GM19452 (cell line): ENCODE data around the gene HMCN2.

Experiments
- ATAC-seq: cut with Tn5 transposase; IDR thresholded peaks from one replicate; pipeline ENCODE4 v1.9.1; 2021; ENCODE audit not compliant: unreplicated experiment

Gene HMCN2

GRCh38 chr9:130288926-130289690 is 23.5 kb downstream of the HMCN2 start:
- ATAC-seq: no peak

DNA sequence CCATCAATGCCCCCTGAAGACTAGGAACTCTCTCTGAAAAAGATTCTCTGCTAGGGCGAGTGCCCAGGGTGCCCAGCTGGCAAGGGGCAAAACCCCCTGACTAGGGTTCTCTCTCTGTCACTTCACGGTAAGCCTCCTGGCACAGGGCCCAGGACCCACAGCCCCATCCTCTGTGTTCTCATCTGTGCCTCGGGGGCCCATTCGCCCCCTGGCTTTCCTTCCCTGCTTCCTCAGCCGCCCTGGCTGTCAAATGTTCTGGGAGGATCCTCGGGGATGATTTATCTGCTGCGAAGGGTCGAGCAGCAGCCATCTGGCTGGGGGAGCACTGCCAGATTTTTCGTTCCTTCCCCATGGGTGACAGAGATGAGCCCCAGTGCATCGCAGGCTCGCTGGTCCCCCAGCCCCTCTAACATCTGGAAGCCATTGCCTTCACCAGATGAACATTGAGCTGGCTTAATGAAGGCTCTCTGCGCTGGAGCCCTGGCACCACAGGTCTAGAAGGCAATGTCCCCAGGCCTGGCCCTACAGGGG is 24.2 kb downstream of the HMCN2 start:
- ATAC-seq: no peak

DNA sequence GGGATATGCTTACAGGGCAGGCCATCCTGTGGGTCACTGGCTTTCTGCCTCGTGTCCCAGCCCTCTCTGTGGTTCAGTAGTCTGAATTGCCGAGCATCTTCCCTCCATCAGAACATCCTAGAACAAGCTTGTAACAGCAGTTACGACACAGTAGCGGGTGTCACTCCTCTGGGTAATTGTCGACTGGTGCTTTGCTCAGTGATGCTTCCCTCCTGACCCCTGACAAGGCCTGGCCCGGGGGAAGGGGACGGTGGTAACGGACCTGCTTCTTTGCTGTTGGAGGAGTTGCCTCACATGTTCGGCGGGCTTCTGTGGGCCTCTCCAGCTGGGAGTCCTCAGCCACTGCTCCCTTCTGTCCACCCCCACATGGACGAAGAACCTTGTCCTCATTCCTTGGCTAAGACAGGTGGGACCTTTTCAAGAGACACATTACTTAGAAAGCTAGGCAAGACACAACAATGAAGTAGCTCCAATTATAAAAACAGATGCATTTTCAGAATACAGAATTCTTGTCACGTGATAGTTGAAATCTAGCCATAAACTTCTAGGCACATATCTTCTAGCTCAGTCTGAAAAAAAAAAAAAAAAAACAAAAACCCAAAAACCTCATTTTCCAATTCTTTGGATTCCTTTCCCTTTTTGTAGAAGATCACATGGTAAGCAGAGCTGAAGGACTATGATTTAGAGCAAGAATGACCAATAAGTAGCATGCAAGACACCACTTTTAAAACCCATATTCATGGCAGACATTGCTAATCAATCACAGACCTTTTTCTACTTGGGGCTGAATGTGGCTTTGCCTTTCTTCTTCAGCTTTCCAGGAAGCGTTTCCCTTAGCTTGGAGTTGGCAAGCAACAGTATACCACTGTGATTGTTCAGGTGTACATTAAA is 25.0 kb downstream of the HMCN2 start:
- ATAC-seq: no peak

DNA sequence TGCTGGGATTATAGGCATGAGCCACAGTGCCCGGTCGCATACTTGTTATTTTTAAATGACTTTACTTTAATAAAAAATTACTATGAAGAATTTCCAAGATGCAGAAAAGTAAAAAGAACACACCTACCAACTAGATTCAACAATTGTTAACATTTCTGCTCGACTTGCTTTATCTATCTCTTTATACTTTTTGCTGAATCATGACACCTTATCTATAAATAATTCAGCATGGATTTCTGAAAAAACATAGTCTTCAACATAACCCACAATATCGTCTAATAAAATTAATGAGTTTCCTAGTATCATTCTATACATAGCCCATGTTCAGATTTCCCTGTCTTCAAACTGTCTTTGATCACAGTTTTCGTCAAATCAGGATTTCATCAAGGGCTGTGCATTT is 25.9 kb downstream of the HMCN2 start:
- ATAC-seq: no peak

GRCh38 chr9:130292106-130292505 is 26.5 kb downstream of the HMCN2 start:
- no peak for ATAC-seq

- no peak for ATAC-seq
Observed at GRCh38 chr9:130294664-130295063, 29.1 kb downstream of the HMCN2 start.

GRCh38 chr9:130295431-130295830 is 29.9 kb downstream of the HMCN2 start:
- ATAC-seq: no peak

DNA sequence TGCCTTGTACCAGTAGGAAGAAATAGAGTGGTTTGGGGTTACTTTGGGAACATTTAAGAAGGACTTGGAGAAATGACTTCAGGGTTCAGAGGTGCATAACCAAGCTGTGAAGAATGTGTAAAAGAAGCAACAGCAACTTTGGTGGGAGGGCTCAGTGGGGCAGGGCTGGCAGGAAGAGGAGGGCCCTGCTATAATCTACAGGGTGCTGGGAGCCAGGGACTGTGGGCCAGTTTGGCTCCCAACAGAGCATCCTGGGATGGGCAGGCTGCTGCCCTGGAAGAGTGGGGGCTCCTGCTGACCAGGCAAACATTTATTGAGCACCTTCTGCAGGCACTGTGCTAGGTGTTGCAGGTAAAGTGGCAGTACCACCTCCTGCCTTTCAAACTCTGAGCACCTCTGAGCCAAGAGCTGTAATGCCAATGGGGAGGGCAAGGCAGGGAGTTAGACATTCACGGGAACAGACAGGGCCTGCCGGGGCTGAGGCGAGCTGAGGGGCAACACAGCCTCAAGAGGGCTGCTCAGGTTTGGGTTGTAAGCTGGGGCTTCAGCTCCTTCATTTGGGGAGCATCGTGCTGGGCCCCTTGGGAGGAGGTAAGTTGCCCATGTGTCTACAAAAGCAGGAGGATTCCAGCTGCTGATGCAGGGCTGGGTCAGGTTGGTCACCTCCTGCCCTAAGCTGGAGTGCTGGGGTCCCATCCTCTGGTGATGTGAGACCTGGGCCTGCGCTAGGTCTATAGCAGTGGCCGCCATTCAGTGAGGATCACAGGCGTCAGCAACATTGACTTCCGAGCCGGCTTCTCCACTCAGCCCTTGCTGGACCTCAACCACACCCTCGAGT is 30.6 kb downstream of the HMCN2 start:
- no peak for ATAC-seq

DNA sequence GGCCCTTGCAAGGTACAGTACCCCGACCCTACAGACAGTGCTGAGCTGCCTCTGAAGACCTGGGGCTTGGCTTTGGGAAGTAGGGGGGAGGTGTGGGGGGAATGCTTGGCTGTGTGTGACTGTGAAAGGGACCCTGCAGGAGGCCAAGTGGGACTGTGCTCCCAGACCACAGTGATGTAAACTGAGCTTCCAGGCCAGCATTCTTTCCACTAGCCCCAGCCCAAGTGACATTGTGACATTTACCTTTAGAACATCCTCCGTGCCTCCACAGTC is 31.2 kb downstream of the HMCN2 start:
- no peak for ATAC-seq

GRCh38 chr9:130297371-130297770 is 31.8 kb downstream of the HMCN2 start:
- ATAC-seq: no peak

DNA sequence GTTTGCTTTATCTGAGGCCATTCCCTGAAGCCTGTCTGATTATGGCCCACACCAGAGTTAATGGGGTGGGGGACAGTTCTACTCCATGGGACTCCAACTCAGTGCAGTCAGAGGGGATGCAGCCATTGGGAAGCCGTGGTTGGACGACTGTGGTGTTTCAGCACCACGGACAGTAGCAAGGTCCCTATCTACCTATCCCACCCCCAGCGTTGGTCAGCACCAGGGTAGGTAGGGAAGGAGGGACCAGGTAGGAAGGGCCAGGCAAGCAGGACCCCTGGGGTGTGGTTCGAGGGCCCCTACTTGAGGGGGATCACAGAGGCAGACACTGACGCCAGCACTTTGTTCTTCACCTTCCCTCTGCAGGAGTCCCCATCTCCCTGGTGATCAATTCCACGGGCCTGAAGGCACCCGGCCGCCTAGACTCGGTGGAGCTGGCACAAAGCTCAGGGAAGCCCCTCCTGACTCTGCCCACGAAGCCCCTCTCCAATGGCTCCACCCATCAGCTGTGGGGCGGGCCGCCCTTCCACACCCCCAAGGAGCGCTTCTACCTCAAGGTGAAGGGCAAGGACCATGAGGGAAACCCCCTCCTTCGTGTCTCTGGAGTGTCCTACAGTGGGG is 33.2 kb downstream of the HMCN2 start:
- ATAC-seq: no peak

- no peak for ATAC-seq
Observed at GRCh38 chr9:130299785-130300615, 34.4 kb downstream of the HMCN2 start.

- ATAC-seq: no peak
Observed at GRCh38 chr9:130300739-130301138, 35.2 kb downstream of the HMCN2 start.

GRCh38 chr9:130301483-130302286 is 36.1 kb downstream of the HMCN2 start:
- ATAC-seq: no peak

DNA sequence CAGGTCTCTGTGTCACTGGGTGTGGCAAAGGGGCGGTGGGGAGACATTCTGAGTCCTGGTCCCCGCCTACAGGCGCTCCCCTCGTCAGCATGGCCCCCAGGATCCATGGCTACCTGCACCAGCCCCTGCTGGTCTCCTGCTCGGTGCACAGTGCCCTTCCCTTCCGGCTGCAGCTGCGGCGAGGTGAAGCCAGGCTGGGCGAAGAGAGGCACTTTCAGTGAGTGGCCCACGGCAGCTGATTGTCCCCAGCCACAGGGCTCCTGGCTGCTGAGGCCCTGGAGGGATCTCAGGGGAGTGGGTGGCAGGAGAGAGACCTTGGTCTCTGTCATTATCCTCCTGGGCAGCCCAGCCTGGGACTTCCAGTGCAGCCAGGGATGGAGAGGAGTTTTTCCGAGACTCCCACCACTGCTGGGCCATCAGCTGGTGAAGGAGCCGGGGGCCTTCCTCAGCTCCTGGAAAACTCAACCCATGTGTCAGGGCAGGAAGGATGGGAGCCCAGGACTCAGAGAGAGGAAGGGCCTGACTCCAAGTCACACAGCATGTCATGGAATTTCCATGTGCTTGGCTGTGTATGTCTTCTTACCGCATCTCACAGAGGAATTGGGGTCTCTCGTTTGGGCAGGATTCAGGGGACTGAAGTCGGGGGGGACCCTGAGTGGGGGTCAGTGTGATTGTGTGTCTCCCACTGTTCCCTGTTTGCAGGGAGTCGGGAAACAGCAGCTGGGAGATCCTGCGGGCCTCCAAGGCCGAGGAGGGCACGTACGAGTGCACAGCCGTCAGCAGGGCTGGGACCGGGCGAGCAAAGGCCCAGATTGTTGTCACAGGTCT is 37.4 kb downstream of the HMCN2 start:
- no peak for ATAC-seq

- ATAC-seq: no peak
Observed at GRCh38 chr9:130303613-130304055, 38.1 kb downstream of the HMCN2 start.

DNA sequence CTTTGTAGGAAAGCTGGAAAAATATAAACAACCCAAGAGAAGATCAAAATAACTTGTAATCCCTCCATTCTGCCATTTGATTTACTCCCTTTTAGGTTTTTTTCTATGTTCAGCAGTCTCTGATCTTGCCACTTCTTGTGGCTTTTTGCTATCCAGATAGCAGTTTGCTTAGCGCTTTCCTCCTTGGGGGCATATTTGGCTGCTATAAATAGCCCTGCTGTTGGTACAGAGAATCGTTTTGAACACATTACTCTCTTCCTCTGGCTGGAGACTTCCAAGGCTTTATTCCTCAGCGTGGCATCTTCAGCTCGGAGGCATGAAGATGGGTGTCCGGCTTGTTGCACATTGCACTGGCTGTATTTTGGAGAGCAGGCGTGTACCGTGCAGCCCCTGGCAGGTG is 38.6 kb downstream of the HMCN2 start:
- no peak for ATAC-seq

DNA sequence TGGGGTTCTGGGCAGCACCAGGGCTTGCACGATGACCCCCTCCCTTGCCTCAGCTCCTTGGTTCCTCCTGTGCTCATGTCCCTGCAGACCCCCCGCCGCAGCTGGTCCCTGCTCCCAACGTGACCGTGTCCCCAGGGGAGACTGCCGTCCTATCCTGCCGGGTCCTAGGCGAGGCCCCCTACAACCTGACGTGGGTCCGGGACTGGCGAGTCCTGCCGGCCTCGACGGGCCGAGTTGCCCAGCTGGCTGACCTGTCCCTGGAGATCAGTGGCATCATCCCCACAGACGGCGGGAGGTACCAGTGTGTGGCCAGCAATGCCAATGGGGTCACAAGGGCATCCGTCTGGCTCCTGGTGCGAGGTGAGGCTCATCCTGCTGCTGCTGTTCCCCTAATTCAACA is 39.1 kb downstream of the HMCN2 start:
- no peak for ATAC-seq
